GM18511 (cell line): ENCODE results near the gene LMOD1.
"Not testable (repeated sequence)": the region's sequence is repeated elsewhere in the genome, so short reads cannot be mapped to it uniquely, and the experiment has no call there.

Source experiments
- ATAC-seq: cut with Tn5 transposase; IDR thresholded peaks from one replicate; pipeline ENCODE4 v1.9.1; 2021; ENCODE audit warnings: mild to moderate bottlenecking, moderate library complexity; ENCODE audit not compliant: unreplicated experiment

LMOD1 gene

DNA sequence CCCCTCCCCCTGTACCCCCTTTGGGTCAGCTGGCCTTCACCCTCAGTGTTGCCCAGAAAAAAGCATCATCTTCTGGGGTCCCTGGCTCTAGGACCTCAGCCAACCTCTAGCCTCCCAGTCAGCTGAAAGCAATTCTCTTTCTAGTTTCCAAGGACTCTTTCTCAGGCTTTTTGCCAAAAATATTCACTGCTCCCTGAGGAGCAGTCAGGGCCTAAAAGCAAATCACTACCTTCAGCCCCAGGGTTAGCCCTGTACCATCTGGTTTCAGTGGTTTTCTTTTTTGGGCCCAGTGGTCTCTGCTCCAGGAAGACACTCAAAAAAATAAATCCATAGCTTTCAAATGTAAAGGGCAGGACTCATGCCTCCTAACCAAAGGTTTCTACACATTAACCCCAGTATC, 3.1 kb upstream of the LMOD1 start:
- no peak for ATAC-seq

DNA sequence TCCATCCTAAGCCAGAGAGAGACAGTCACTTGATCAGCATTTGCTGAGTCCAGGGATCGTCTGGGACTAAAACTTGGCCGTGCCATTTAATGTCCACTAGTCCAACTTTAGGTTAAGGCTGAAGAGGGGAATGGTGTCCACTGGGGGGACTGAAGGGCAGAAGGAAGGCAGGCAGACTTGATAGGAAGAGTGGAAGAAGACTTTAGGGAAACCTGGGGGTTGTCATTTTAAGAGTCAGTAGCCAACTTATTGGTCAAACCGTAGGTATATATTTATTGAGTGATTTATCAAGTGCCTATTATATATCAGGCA, 1.3 kb upstream of the LMOD1 start:
- no peak for ATAC-seq

DNA sequence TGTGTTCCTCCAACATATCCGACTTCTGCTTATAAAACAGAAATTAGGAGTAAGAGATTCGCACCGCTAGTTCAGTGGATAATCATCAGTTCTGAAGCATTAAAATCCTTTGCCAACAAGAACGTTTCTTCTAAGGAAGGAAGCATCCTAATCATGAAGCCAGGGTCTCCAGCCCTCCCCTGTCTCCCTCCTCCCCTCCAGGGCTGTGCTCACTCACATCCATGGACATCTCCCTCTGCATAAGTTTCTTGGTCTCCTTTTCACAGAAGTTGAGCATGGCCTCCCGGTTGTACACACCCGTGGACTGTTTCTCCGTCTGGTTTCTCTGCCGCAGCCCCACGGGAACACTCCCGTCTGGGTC, 505 bp downstream of the LMOD1 start:
- no peak for ATAC-seq

GRCh38 chr1:201945157-201945556, 1.2 kb downstream of the LMOD1 start:
- ATAC-seq = no peak

DNA sequence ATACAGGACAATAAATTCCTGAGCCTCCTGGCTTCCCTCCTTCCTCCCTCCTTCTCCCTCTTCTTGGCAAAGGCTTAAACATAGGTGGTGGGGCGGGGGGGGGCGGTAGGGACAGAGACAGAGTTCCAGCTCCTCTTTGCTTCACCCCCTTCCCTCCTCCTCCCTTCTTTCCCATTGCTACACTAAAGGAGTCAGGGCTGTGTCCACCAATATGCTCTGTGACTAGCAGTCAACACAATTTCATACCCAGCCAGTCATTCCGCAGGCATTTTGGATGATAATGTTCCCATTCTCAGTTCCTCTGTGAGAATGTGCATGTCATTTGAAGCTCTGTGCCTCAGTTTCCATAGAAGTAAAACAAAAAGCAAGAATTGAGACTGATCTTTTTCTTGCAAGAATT, 1.7 kb downstream of the LMOD1 start:
- ATAC-seq = no peak

DNA sequence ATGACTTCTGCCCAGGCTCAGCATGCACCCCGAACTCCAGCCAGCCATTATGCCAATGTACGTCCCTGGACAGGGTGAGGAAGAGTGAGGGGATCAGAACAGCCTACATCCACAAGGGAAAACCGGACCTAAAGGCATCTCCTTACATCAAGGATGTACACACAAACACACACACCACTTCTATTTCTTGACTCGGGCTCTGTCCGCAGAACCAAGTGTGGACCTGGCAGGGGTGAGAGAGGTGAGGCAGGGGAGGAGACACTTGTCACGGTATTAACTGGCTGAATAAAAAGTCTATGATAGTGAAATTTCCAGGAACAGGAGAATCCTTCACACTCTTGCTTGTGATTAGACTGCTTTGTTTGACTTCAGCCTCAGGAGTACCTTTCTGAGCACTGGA, 2.3 kb downstream of the LMOD1 start:
- ATAC-seq = no peak

- ATAC-seq = no peak
These were observed 4.2 kb downstream of the LMOD1 start for GRCh38 chr1:201942129-201942495.

DNA sequence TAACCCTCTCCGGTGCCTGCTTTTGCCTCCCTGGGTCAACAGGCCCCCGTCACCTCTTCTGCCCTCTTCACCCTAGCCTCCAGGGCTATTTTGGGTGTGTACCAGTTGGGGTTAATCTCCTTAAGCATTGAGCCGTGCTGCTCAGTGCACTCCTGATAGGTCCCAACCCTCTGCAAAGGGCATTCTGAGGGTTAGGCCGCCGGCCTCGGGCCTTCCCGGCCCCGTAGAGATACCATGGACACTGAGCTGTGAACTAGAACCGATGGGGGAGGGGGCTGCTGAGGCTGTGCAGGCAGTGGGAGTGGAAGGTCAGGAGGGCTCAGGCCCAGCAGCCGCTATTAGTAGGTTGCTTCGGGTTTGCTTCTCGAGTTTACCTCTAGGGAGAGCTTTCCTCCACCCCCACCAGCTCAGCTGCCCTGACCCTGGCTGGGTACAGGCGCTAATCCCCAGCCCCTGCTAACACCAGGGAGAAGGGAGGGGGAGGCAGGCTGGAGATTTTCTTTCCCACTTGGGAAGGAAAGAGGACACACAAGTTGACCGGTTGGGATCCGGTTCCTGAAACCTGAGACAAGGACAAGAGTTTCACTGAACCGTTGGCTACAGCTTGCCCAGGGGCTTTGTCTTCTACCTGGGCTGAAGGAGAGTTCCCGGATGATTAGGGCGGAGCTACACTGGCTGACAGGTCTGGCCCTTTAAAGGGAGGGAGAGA, 4.8 kb downstream of the LMOD1 start:
- no peak for ATAC-seq

GRCh38 chr1:201940316-201940715, 6.0 kb downstream of the LMOD1 start:
- not testable (repeated sequence) for ATAC-seq

GRCh38 chr1:201939574-201939973, 6.8 kb downstream of the LMOD1 start:
- no peak for ATAC-seq

DNA sequence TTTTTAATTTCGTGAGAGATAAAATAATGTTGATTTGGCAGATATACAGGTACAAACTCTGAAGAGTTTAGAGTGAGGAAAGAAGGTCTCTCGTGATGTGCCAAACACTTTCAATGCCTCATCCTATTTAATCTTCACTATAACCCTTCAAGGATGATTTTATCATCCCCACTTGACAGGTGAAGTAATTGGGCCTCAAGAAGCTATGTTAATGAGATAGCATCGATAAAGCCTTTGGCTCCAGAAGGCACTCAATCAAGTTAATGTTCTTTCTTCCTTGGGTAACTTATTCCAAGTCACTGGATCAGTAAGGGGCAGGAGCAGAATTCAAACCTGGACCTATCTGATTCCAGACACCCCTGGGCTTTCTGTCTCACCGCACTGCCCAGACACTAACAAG, 7.2 kb downstream of the LMOD1 start:
- ATAC-seq = no peak

DNA sequence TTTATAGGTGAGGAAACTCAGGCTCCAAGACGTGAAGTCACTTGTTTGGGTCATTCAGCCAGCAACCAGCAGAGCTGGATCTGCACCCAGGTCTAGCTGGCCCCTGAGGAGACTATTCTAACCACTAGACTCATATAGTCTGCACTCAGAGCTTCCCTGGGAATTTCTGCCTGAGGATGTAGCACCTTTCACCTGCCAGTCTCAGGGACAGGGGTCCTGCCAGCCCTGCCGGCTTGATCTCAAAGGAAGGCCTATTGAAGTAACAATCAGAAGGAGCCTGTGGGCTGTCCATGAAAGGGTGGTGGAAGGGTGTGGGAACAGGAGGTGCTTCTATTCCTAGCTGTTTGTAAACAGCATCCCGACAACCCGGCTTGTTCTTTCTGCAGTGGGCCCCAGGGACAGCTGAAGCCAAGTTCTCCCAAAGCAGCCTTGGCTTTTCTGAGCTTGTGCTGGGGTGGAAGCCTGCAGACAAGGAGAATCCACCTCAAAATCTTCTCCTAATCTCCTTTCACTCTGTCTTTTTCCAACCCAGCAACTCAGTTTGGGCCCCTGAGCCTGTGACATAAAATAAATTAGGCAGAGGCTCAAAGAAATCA, 7.8 kb downstream of the LMOD1 start:
- no peak for ATAC-seq

DNA sequence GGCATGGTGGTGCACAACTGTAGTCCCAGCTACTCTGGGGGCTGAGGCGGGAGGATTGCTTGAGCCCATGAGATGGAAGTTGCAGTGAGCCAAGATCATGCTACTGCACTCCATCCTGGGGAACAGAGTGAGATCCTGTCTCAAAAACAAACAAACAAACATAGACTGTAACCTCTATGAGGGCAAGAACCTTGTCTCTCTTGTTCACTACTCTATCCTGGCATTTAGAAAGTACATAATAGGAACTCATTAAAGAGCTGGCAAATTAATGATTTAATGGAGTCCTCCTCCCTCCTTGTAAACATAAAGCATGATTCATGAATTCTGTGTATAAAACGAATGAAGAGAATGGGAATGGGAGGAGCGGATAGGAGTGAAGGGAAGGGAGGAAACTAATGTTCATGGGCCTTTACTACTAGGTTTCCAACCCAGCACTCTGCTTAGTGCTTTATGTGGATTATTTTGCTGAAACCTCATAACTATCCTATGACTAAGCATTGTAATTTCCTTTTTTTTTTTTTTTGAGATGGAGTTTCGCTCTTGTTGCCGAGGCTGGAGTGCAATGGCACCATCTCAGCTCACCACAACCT, 8.6 kb downstream of the LMOD1 start:
- ATAC-seq = no peak

GRCh38 chr1:201933840-201934430, 12.4 kb downstream of the LMOD1 start:
- ATAC-seq = no peak

DNA sequence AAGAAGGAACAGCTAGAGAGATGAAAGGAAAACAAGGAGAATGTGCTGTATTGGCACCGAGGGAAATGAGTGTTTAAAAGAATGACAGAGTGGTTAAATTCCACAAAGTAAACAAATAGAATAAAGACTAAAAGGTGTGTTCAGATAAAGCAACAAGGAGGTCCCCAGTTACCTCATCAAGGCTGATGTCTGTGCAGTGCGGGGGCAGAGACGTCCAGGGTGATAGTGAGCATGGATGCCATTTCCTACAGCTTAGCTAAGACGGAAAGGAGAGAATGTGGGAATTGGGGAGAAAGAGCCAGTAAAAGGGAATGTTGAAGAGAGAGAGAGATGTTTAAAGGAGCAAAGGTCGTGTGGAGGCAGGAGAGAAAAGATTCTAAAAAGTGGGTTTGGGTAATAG, 15.5 kb downstream of the LMOD1 start:
- ATAC-seq = no peak

GRCh38 chr1:201930137-201930536, 16.2 kb downstream of the LMOD1 start:
- ATAC-seq = no peak

GRCh38 chr1:201928266-201928665, 18.1 kb downstream of the LMOD1 start:
- no peak for ATAC-seq

DNA sequence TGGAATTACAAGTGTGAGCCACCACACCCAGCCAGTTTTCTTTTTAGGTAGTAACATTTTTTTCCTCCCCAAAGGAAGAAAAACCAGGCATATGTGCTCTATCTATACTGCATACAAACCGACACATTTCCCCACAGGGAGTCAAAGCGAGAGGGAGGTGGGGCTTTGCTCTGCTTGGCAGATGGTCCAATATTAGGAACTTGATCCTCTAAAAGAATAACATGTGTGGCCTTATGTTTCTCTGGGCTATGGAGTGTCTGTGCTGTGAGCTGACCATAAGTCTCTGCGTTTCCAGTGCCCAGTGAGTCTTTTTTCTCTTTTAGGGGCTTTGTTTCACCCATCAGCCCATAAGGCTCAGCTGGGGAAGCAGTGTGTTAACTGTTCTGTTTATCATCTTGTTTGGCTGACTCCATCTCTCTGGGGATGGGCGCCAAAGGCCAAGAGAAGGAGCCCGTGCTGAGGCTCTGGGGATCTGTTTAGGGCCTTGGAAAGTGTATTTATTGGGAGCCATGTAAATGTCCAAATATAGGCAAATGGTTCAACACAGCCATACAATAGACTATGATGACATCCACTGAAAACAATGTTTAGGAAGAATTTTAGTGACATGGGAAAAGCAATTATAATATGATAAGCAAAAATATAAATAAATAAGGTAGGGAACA, 20.2 kb downstream of the LMOD1 start:
- ATAC-seq = no peak

- no peak for ATAC-seq
These were observed 21.1 kb downstream of the LMOD1 start for GRCh38 chr1:201925301-201925567.

GRCh38 chr1:201921952-201922558, 24.3 kb downstream of the LMOD1 start:
- no peak for ATAC-seq

DNA sequence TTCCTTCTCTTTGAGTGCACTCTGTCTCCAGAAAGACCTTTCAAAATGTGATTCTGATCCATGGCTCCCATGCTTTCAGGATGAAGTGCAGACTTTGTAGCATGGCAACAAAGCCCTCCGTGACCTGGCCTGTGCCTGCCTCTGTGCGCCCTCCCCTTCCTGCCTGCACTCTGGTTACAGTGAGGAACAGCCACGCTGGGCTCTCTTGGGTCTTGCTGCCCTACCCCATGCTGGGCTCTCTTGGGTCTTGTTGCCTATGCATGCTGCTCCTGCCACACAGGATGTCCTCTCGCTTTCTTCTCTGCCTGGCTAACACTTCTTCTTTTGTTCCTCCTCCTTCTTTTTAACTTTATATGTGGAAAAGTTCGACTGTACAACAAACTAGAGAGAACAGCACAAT, 28.0 kb downstream of the LMOD1 start:
- ATAC-seq = no peak
